NCI-H526 treated with DMSO at 0.1 percent for 48 hours (cell line): ENCODE results near the gene SAMSN1.
"Not testable (repeated sequence)": the region's sequence is repeated elsewhere in the genome, so short reads cannot be mapped to it uniquely, and the experiment has no call there.

Experiments
- DNase-seq: peaks from one replicate; lab custom pipeline; 2025; lab: John Stamatoyannopoulos, UW

Gene SAMSN1

DNA sequence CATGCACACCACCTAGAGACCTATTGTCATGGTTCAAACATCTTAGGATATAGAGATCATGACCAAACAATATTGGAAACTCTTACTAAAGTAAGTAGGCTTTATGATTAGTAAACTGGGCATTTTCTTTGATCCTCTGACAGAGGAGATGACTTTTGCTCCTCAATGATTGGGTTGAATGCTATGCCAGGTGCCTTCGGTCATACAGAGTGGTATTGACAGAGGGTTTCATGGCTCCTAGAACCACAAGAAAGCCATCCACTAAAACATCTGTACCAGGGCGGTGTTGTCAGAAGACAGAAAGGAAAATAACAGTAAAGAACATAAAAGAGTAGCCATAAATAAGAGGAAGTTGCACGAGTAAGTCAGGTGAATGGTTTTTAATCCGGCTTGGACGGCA is 20.8 kb upstream of the SAMSN1 start:
- DNase-seq = no peak

DNA sequence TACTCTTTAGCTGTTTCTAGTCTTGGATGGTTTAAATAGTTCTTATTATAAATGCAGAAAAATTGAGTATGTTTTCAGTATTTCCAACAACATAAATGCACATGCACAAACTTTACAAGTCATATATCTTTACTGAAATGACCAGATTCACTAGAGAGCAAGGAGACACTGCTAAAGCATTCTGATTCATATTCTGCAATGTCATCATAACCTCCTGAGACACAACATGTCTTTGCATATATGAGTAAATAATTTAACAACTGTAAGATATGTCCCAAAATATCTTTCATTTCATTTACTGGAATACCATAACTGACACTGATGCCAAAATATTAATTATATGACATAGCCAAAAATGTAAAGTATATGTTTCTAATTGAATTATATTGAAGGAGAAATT is 16.8 kb upstream of the SAMSN1 start:
- DNase-seq = no peak

DNA sequence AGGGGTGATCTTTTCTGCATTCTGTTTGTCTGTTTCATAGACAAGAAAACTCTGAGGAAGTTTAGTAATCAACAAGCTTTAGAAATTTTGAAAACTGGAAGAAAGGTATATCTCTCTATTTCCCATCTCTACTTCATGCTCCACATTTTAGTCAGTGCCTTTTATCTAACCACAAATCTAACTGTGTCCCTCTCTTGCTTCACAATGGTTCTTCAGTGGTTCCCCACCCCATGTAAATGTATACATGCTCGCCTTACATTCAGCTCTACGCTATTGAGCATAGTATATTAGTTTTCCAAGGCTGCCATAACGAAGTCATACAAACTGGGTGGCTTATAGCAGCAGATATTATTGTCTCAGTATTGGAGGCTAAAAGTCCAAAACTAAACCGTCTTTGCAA is 14.4 kb upstream of the SAMSN1 start:
- no peak for DNase-seq

DNA sequence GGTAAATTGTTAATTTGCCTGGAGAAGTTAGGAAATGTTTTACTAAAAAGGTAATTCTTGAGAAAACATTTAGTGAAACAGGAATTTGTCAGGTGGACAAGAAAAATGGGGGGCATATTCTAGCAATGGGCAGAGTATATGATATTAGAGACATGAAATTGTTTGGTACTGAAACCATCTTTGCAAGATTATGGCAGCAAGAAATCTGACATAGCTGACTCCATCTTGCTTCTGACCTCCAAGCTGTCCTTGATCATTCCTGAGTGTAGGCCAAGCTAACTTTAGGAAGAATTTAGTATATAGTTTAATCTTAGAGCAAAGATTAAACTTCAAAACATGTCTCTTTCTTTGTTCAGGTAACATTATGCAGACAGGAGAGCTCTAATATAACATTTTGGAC is 14.0 kb upstream of the SAMSN1 start:
- DNase-seq = no peak

DNA sequence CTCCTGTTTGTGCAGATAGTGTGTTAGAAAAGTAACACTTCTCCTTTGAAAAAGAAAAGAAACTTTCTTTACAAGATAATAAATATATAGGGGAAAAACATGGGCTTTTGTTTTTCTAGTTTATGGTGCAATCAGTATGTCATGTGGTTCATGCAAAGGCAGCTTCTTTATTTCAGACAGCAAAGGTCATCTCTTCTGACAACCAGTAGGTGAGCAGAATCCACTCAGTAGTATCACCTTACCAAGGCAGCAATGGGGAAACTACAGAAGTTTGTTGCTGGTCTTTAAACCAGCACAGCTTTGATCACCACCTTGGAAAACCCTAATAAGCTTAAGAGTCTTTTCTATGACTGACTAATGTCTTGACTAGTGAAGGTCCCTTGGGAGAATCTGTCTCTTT is 13.0 kb upstream of the SAMSN1 start:
- no peak for DNase-seq

DNA sequence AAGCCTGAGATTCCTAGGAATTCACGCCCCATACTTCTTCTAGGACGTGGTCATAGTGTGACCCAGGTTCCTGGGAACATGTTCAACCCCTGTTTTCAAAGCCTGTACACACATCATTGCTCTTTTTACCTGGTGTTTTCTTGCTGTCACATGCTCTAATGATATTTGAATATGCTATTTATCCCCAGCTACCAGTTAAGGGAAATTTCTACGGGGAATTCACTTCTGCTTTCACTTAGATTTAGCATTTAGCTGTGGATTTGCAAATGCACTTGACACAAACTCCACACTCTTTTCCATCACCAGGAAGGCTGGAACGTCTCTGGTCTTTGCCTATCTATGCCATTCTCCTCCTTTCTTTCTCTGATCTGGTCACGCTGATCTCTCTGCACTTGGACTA is 11.3 kb upstream of the SAMSN1 start:
- no peak for DNase-seq

DNA sequence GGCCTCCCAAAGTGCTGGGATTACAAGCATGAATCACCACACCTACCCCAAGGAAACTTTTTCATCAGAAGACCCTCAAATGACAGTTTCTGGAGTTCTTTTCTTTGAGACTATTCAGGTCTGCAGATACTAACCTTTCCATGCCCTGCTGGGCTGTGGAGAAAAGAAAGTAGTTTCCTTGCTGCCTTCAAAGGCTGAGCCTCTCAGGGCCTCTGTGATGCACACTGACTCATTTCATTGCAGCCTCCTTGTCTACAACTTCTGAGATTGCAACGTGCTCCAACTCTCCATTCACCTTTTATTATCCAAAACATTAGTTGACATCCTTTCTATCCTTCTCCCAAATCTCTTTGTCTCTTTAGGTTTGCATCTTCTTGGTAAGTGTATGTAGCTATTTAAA is 8.8 kb upstream of the SAMSN1 start:
- DNase-seq = no peak

DNA sequence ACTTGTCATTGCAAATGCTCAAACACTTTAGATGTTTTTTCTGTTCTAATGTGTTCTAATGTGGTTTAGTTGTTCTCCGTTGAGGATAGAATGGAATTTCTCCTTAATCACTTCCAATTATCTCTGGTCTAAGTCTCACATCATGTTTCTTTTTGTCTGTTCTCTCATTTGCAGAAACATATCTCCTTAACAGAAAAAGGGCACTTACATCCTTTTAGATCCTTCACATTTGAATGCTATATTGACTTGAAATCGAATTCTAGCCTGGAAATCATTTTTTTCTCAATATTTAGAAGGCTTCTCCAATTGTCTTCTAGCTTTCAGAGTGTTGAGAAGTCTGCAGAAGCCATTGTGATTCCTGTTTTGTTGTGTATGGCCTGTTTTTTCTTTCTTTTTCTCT is 7.3 kb upstream of the SAMSN1 start:
- DNase-seq = no peak

DNA sequence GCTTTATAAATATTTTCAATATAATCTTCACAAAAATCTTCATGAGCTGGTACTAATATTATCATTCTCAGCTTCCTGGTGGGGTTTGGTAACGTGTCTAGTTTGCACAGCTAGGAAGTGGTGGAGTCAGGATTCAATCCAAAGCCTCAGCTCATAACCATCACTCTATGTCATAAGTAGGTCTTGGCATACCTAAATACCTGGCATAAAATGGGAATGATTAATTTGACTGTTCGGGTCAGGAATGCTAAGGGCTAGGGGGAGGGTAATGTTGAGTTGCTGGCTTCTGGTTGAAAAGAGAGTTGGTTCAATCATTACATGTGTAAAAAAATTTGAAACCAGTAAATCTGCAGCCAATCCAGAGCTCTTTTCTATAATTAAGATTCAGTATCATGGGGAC is 5.6 kb upstream of the SAMSN1 start:
- DNase-seq = no peak

DNA sequence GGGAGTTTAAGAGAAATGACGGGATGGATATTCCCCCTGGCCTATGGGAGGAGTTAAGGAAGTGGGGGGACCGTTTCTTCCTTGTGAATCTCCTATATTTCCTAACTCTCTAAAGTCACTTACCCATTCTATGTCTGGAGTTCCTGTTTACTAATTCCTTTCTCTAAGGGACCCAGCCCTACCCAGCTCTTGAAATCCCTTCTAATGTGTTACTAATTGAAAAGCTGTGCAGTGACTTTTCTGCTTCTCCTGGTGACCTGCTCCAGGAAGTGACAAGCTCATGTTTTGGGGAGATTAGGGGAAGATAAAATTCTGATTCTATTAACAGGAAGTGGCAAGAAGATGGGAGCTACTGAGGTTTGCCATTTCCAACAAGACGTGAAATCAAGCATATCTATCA is 4.0 kb upstream of the SAMSN1 start:
- DNase-seq = no peak

DNA sequence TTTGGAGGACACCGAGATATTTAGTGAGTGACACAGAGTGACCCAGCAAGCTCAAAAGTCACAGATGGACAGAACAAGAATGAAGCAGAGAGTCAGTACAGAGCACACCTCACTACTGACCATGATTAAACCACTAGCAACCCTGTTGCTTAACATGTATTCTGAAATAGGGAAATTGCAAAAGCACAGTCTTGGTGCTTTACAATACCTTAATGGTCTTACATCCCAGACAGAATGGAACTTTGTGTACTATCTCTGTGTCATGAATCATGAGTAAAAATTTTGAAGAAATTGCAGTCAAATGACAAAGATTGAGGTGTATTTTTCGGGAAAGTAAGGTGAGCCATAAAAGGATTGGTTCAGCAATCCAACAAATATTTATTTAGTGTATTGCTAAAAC is 2.7 kb upstream of the SAMSN1 start:
- DNase-seq = no peak

DNA sequence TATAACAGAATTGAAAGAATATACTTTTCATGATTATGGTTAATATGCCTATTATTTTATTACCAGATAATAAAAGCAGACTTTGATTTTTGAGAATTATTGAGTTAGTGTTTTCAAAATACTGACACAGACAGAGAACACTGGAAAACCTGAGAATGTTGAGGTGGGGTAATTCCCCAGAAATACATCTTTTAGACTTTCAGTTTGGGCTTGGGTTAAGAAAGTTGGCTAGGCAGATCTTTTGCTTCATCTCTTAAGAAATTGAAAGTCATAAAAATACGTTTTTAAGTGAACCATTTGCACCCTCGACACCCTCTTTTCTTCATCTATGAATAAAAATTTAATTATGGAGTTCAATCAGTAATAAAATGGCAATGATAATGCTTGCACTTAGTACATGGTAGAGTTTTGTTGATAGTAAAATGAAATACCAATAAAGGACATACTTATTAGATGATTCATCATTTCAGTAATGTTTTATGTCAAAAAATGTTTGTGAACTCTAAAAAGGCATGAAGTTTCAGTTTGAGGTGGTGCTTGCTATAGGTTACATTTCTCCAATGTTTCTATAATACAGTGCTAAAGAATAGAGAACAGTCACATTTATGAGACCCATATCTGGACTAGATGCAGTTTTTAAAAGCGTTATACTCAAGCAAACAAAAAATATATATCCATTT is 1.9 kb upstream of the SAMSN1 start:
- DNase-seq = no peak

DNA sequence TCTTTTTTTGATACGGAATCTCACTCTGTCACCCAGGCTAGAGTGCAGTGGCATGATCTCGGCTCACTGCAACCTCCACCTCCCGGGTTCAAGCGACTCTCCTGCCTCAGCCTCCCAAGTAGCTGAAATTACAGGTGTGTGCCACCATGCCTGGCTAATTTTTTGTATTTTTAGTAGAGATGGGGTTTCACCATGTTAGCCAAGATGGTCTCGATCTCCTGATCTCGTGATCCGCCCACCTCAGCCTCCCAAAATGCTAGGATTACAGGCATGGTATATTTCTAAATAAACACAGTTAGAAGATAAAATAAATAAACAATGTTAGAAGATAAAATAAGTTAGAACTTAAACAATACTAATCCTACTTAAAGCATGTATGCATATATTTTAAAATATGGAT is 604 bp upstream of the SAMSN1 start:
- DNase-seq = not testable (repeated sequence)

DNA sequence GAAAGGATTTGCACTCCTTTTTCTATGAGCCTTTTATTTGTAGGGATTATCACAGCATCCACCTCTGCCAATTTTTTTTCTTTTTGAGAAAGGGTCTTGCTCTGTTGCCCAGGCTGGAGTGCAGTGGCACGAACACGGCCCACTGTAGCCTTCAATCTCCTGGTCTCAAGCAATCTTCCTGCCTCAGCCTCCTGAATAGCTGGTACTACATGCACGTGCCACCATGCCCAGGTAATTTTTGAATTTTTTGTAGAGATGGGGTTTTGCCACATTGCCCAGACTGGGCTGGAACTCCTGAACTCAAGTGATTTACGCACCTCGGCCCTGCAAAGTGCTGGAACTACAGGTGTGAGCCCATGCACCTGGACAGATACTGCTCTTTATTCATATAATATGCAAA is 2.1 kb downstream of the SAMSN1 start:
- DNase-seq = no peak

DNA sequence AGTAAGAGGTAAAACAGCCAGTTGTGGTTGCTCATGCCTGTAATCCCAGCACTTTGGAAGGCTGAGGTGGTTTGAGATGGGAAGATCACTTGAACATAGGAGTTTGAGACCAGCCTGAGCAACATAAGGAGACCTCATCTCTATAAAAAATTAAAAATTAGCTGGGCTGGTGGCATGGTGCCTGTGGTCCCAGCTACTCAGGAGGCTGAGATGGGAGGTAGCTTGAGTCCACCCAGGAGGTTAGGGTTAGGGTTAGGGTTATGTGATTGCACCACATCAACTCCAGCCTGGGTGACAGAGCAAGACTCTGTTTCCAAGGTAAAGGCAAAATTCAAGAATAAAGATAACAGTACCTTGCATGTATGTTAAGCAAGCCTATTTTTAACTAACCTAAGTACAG is 3.5 kb downstream of the SAMSN1 start:
- DNase-seq = no peak

DNA sequence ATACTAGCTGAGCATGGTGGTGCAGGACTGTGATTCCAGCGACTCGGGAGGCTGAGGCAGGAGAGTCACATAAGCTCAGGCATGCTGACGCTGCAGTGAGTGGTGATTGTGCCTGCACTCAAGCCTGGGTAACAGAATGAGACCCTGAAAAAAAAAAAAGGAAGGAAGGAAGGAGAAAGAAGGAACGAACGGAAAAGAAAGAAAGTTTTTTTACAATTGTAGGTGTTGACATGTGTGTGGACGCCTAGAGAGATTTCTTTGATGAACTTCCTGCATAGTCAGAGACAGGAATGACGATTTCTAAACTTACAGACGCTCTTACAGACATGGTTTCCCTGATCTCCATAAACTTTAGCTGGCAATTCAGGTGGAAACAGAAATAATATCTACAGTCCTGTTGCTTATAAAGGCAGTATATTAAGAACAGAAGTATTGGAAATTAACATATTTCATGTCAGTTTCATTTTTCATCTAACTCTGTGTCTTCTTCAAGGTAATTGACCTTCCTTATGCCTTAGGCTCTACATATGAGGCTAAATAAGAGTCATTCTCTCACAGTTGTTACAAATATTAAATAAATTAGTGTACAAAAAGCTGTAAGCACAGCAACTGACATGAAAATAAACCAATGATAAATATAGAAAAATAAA is 4.1 kb downstream of the SAMSN1 start:
- DNase-seq = no peak

DNA sequence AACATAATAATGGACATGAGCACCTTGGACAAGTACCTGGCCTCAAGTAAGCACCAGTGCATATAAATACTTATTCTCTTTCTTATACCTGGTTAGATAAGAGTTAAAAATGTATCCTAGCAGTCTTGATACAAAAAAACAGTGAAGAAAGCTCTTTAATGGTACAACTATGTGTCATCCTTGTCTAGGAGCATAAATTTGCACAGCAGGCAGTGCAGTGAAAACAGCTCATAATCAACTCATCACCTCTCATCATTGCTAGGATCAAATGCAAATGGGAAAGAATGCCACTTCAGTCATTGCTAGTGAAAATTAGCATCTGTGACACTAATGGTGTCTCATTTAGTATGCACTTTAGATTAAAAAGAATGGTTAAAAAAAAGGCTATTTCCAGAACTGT is 7.6 kb downstream of the SAMSN1 start:
- no peak for DNase-seq

DNA sequence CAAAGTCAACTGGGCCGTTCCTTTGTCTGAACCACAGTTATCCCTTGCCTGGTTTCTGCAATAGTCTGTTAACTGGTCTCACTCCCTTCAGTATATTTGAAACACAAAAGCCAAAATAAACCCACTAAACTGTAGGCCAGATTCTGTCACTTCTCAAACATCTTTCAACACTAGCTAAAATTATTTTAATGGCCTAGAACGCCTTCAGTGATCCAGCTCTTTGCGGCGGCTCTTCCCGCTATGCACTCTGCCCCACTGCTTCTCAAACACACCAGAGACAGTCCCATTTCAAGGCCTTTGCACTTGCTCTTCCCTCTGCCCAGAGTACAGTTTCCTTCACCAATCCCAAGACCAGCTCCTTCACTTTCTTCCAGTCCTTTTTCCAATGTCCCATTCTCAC is 9.2 kb downstream of the SAMSN1 start:
- no peak for DNase-seq

DNA sequence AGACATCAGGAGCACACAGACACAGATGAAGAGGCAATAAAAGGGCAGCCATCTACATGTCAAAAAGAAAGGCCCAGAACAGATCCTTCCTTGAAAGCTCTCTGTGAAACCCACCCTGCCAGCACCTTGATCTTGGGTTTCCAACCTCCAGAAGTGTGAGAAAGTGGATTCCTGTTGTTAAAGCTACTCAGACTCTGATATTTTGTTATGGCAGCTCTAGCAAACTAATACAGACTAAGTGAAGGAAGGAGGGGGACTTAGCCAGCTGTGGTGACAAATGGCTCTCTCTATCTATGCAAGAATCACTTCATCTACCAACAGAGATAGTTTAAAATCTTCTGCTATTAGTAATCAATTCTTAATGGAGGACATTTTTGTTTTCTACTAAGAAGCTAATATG is 10.4 kb downstream of the SAMSN1 start:
- no peak for DNase-seq

DNA sequence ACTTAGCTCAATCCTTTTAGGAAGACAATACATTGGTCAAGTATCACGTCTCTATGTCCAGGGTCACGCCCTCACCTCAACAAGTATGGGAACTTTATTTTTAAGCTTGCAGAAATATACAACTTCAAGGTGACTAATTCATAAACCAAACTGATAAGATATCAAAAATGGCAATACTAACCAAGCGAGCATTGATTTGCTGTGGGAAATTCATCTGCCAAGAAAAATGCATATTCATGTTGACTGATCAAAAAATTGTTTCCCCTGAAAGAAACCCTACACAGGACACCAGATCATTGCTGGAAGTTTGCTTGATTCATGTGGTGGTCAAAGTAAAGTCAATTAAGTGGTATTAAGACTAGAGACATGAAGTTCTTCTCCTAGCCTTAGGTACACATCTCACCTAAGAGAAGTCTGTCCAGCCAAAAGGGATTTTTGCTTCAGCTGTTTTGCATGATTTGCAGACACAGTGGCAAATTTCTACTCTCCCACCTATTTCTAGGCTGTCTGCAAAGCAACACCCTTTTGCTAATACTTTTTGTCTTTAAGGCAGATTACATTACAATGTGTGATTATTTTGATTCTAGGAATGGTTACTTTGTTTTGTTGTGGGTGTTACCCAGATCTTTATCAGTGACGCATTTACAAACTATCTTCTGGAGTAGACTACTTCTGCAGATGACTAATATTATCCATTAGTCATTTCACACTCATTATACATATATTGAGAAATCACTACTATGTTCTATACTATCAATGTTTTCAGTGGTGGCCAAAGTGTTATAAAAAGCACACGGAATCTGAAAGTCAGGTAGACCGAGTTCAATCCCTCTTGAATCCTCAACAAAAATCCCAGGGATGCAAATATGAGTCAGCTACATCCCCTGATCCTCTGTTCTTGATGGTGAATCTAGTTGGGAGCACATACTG is 12.4 kb downstream of the SAMSN1 start:
- no peak for DNase-seq

DNA sequence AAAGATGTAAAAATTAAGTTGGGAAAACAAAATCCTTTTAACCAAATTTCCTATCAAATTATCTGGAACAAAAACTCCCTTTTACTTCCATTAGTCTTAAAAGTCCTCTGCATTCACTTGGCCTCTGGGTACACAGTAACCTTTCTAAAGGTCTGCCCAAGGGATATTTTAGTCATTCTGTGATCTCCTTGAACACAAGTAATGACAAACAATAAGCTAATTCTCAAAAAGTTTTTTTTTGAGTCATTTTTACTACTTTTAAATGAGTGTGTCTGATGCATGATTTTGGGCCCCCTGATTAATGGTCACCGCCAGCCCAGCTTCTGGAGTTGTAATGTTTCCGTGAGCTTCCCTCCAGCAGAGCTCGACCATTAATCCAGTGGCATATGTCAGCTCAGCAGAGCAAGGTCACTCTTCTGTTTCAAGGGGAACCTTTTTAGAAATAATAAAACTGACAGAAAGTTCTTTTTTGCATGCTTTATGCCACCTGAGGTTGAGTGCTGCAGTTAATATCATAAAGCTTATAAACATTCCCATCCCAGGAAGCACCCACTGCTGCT is 14.3 kb downstream of the SAMSN1 start:
- no peak for DNase-seq

DNA sequence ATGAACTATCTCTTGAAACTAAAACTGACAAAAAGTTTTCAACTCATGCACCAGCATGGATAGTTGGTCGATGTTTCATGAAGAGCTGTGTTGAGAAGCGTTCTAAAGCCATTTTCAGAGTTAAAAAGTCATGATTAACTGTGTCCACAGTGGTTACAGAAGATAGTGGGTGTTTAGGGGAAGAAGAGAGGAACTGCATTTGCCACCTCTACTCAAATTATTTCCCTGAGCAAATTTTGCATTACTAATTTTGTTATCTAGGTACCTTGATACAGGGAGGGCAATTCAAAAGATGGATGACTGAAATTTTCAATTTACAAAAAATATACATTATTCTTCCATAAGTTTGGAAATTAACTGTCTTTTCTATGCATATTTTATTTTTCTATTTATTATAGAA is 15.5 kb downstream of the SAMSN1 start:
- DNase-seq = no peak

DNA sequence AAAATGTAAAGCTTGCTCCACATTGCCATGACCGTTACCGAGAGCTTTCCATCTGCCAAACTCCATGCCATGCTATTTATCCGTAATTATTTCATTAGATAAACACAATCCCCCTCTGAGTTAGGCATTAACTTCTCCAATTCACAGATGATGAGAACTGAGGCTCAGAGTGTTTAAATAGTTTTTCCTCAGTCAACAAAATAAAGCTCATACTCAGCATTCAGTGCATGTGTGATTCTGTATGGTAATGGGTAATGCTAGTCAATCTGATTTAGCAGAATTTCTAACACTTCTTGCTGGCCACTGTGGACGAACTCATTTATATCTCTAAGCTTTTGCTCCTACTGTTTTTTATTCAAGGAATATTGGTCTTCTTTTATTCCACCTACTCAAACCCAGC is 17.3 kb downstream of the SAMSN1 start:
- no peak for DNase-seq
